Activated T-cell treated with anti-CD3 and anti-CD28 coated beads, Interleukin-2, amount 50 U/mL, for 72 hours (primary cell): ENCODE measurements around the gene PEX11G. TPM values are rescaled to one million over a fixed set of nuclear protein-coding genes. Genes with fewer than 3 reads are reported as not detected.

Source experiments
- ATAC-seq, 2 donors: fragments of 150-1000 bp; cut with Tn5 transposase; replicated peaks in 1 of 2; 2 replicates each; pipeline ENCODE4 v1.10.0; 2021; ENCODE audit warnings: moderate library complexity in 2 of 2, mild to moderate bottlenecking in 1 of 2
- DNase-seq, 2 donors: peaks; one replicate each; pipeline ENCODE4 v3.0.0; 2021 to 2022; ENCODE audit warnings: mixed read lengths in 1 of 2
- H3K27ac Mint-ChIP-seq: one replicate; pipeline ENCODE4 v1.8.0; 2022; ENCODE audit warnings: mild to moderate bottlenecking, moderate library complexity, mixed read lengths
- H3K27me3 Mint-ChIP-seq: one replicate; pipeline ENCODE4 v1.8.0; 2022; ENCODE audit warnings: low read depth, mixed read lengths
- H3K36me3 Mint-ChIP-seq, 2 donors: one replicate each; pipeline ENCODE4 v1.8.0; 2022; ENCODE audit warnings: mixed read lengths in 2 of 2, mild to moderate bottlenecking in 1 of 2; ENCODE audit not compliant: insufficient read depth in 2 of 2
- H3K4me1 Mint-ChIP-seq: one replicate; pipeline ENCODE4 v1.8.0; 2022; ENCODE audit warnings: low read depth, mixed read lengths
- H3K4me3 Mint-ChIP-seq, 2 donors: one replicate each; pipeline ENCODE4 v1.8.0; 2022; ENCODE audit warnings: mild to moderate bottlenecking in 2 of 2, mixed read lengths in 2 of 2, moderate library complexity in 2 of 2
- H3K9me3 Mint-ChIP-seq, 2 donors: one replicate each; pipeline ENCODE4 v1.8.0; 2022; ENCODE audit warnings: mixed read lengths in 2 of 2
- total RNA-seq, 2 donors: library from RNA; stranded (reverse); gene quantifications; one replicate each; pipeline ENCODE4 v1.2.3, GENCODE V29; 2022

Gene PEX11G
- total RNA-seq, 2 donors from 2014 or later, result 1.1 to 3.4 TPM

- peak; percentile 70 for ATAC-seq
- peaks cover 0 to 2% of the 10 kb centered on the region in 2 donors for H3K36me3 Mint-ChIP-seq
- peak; percentile 64 to 69 for DNase-seq
- H3K9me3 Mint-ChIP-seq, result no peaks in the 10 kb centered on the region
- H3K27me3 Mint-ChIP-seq, result peaks cover 36% of the 10 kb centered on the region
- H3K27ac Mint-ChIP-seq, result no peak overlapping the region
- peak overlapping the region; percentile 74 to 76 for H3K4me3 Mint-ChIP-seq
- peaks cover 5% of the 10 kb centered on the region for H3K4me1 Mint-ChIP-seq
These were observed 12.1 kb upstream of the PEX11G start for GRCh38 chr19:7500811-7501450.

DNA sequence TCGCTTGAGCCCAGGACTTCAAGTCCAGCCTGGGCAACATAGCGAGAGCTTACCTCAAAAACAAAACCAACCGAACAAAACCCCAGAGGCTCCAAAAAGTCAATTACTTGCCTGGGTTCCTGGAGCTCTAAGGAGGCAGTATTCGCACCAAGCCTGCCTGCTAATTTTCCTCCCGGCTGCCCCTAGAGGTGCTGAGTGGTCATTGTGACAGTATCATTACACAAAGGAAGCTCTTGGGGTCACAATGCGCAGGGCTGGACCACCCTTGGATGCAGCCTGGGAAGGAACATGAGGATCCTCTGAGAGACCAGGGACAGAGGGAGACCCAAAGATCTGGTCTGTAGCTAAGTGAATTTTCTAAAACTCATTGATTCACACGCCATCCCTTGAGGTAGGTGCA, 8.5 kb upstream of the PEX11G start:
- H3K36me3 Mint-ChIP-seq, result peaks cover 0 to 2% of the 10 kb centered on the region in 2 donors
- no peak overlapping the region for H3K4me3 Mint-ChIP-seq
- ATAC-seq (peak in 1 of 2 donors; percentile 26), DNase-seq (no peak)
- H3K4me1 Mint-ChIP-seq, result peaks cover 13% of the 10 kb centered on the region
- no peak overlapping the region for H3K27ac Mint-ChIP-seq
- H3K9me3 Mint-ChIP-seq, result no peaks in the 10 kb centered on the region
- peaks cover 30% of the 10 kb centered on the region for H3K27me3 Mint-ChIP-seq

DNA sequence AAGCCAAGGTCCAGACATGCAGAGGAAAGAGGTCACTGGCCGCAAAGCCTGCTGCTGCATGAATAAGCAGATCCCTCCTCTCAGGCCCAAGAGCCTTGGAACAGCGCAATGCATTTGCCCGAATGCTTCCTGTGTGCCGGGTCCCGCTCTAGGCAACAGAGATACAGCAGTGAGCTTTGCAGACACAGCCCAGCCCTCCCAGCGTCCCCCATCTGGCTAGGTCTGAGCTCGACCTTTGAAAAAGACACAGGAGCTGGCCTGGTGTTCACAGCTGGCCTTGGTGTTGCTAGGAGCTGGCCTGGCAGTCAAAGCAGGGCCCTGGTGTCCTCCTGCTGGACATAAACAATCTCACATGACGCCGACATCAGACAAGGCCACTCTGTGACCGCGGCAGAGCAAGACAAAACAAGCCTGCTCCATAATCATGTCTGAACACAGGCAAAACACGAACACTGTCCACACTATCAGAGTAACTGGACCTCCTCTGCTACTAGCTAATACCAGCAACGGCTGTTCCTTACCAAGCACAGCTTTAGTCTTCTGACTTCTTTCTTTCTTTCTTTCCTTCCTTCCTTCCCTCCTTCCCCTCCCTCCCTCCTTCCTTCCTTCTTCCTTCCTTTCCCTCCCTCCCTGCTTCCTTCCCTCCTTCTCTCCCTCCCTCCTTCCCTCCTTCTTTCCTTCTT, 5.7 kb upstream of the PEX11G start:
- H3K27me3 Mint-ChIP-seq, result peaks cover 20% of the 10 kb centered on the region
- no peaks in the 10 kb centered on the region for H3K36me3 Mint-ChIP-seq
- no peak overlapping the region for H3K27ac Mint-ChIP-seq
- H3K9me3 Mint-ChIP-seq, result peaks cover 0 to 2% of the 10 kb centered on the region in 2 donors
- peaks cover 34% of the 10 kb centered on the region for H3K4me1 Mint-ChIP-seq
- DNase-seq (no peak), ATAC-seq (no peak)
- no peak overlapping the region for H3K4me3 Mint-ChIP-seq

GRCh38 chr19:7492558-7492957, 3.7 kb upstream of the PEX11G start:
- Mint-ChIP-seq H3K36me3 (no peaks in the 10 kb centered on the region), H3K9me3 (peaks cover 0 to 2% of the 10 kb centered on the region in 2 donors), H3K4me1 (peaks cover 40% of the 10 kb centered on the region), H3K27me3 (peaks cover 7% of the 10 kb centered on the region), H3K4me3 (peak overlapping the region; percentile 17 to 28), H3K27ac (no peak overlapping the region)
- no peak for ATAC-seq
- no peak for DNase-seq

DNA sequence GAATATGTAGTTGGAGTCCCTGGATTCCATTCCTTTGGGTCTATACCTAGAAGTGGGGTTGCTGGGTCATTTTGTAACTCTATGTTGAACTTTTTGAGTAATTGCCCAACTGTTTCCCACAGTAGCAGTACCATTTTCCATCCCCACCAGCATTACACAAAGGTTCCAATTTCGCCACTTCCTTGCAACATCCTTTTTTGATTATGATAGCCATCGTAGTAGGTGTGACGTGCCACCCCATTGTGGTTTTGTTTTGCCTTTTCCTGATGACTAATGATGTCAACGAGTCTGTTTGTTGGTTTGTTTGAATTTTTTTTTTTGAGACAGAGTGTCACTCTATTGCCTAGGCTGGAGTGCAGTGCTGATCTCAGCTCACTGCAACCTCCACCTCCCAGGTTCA, 3.3 kb upstream of the PEX11G start:
- Mint-ChIP-seq H3K27me3 (peaks cover 7% of the 10 kb centered on the region), H3K27ac (peak overlapping the region; percentile 27), H3K4me1 (peaks cover 40% of the 10 kb centered on the region), H3K9me3 (peaks cover 0 to 2% of the 10 kb centered on the region in 2 donors), H3K36me3 (no peaks in the 10 kb centered on the region), H3K4me3 (peak overlapping the region in 1 of 2 donors; percentile 7)
- ATAC-seq, result peak; percentile 80 to 82
- peak; percentile 73 to 78 for DNase-seq

GRCh38 chr19:7489609-7490044, 792 bp upstream of the PEX11G start:
- Mint-ChIP-seq H3K4me1 (peaks cover 40% of the 10 kb centered on the region), H3K27me3 (no peaks in the 10 kb centered on the region), H3K4me3 (peak overlapping the region; percentile 77 to 93), H3K9me3 (peaks cover 0 to 2% of the 10 kb centered on the region in 2 donors), H3K36me3 (no peaks in the 10 kb centered on the region), H3K27ac (peak overlapping the region; percentile 94)
- DNase-seq, result no peak
- no peak for ATAC-seq

DNA sequence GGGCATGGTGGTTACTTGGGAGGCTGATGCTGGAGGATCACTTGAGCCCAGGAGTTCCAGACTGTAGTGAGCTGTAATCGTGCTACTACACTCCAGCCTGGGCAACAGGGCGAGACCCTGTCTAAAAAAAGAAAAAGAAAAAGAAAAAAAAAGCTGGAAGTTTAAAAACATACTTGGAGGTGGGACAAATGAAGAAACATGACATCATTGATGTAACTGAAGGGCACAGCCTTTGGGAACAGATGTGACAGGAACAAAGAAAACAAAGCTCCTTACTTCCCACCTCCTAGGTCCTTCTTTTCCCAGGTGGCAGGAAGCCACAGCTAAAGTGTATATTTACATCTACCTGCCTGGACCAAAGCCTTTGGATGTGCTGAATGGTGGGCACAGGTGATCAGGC, 1.9 kb downstream of the PEX11G start:
- Mint-ChIP-seq H3K27ac (peak overlapping the region; percentile 46), H3K27me3 (peaks cover 7% of the 10 kb centered on the region), H3K4me3 (no peak overlapping the region), H3K4me1 (peaks cover 31% of the 10 kb centered on the region), H3K9me3 (peaks cover 0 to 2% of the 10 kb centered on the region in 2 donors), H3K36me3 (no peaks in the 10 kb centered on the region)
- ATAC-seq, result no peak
- DNase-seq, result no peak

DNA sequence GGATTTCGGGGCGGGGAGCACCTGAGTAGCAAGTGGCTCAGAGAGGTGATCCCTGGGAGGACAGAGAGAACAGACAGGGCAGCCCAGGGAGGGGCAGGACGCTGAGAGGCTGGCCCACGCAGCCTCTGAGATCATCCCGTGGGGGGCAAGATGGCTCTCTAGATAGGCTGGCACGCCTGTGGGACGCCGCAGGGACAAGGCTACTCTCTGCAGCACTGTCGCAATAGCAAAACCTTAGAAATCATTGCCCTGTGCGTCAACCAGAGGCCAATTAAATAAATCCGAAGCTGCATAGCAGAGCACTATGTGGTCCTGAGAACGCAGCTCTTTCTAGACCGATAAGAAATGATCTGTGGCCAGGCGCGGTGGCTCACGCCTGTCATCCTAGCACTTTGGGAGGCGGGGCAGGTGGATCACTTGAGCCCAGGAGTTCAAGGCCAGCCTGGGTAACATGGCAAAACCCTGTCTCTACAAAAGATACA, 5.1 kb downstream of the PEX11G start:
- ATAC-seq, result peak in 1 of 2 donors; percentile 6
- no peak overlapping the region for H3K4me3 Mint-ChIP-seq
- no peaks in the 10 kb centered on the region for H3K9me3 Mint-ChIP-seq
- H3K27me3 Mint-ChIP-seq, result peaks cover 7% of the 10 kb centered on the region
- DNase-seq, result no peak
- peaks cover 8% of the 10 kb centered on the region for H3K4me1 Mint-ChIP-seq
- no peaks in the 10 kb centered on the region for H3K36me3 Mint-ChIP-seq
- no peak overlapping the region for H3K27ac Mint-ChIP-seq

DNA sequence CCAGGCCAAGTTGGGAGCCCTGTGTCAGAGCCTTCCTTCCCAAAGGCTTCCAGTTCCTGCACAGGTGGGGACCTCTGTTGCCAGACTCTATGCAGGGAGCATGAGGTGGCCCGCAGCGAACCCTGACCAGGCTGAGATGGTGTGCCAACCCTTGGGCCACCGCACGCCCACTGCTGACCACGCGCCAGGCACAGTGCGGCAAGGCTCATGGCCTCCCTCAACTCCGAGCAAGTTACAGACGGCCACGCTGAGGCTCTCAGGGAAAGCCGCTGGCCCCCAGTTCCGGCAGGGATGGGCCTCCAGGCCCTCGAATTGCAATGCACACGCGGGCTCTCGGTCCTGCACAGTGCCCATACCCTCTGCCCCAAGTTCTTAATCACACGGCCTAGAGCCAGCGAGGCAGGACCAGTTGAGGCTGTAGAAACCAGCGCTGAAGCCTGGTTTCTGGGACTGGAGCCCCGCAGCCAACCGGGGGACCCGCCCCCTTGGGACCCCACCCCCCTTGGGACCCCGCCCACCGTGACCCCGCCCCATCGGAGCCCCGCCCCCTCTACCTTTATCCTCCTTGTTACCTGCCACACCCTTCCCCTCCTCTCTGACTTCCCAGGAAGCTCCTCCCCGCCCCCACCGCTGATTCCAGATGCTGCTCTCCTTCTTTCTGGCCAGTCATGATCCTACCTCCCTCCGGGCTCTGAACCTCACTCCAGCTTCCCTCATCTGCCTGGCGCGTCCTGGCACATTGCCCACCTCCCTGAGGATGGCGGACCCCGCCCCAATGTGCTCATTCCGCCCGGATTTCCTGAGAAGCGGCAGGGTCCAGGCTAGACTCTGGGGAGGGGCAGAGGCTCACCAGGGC, 6.0 kb downstream of the PEX11G start:
- ATAC-seq, result peak; percentile 20 to 24
- Mint-ChIP-seq H3K27ac (no peak overlapping the region), H3K4me1 (peaks cover 8% of the 10 kb centered on the region), H3K27me3 (peaks cover 7% of the 10 kb centered on the region), H3K9me3 (no peaks in the 10 kb centered on the region), H3K4me3 (peak overlapping the region in 1 of 2 donors; percentile 63), H3K36me3 (no peaks in the 10 kb centered on the region)
- no peak for DNase-seq

GRCh38 chr19:7480970-7481255, 7.9 kb downstream of the PEX11G start:
- no peaks in the 10 kb centered on the region for H3K36me3 Mint-ChIP-seq
- DNase-seq (no peak), ATAC-seq (no peak)
- H3K4me3 Mint-ChIP-seq, result no peak overlapping the region
- H3K27me3 Mint-ChIP-seq, result peaks cover 7% of the 10 kb centered on the region
- no peaks in the 10 kb centered on the region for H3K9me3 Mint-ChIP-seq
- peaks cover 8% of the 10 kb centered on the region for H3K4me1 Mint-ChIP-seq
- H3K27ac Mint-ChIP-seq, result no peak overlapping the region

DNA sequence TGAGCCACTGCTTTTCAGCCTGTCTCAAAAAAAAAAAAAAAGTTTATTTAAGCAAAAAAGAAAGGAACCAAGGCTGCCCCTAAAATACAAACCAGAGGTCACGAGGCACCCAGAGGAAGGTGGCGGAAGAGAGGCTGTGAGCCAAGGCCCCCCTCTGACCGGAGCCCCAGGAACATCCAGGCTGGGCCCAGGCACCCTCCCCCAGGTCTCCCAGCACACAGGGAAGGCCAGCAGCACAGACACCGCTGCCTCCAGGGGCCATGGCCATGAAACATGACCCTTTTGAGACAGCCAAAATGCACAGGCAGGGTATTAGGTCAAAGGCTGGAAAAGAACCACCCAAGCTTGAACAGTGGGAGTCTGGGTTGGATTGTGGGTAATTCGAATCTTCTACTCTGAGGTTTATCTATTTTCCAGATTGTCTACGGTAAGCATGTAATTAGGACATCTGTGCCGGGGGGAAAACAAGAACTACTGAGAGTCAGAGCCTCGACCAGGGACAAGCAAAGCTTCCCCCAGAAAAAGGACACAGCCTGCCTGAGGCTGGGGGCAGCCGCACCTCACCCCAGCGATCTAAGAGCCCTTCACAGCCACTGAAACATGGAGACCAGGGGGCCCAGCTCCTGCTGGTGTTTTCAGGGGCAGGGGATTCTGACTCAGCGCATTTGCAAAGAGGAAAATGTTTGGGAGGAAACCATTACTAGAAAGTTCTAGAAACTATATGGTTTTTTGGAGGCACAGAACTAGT, 8.4 kb downstream of the PEX11G start:
- H3K36me3 Mint-ChIP-seq, result no peaks in the 10 kb centered on the region
- no peaks in the 10 kb centered on the region for H3K9me3 Mint-ChIP-seq
- no peak overlapping the region for H3K4me3 Mint-ChIP-seq
- H3K4me1 Mint-ChIP-seq, result peaks cover 8% of the 10 kb centered on the region
- peaks cover 7% of the 10 kb centered on the region for H3K27me3 Mint-ChIP-seq
- H3K27ac Mint-ChIP-seq, result peak overlapping the region; percentile 56
- ATAC-seq (no peak), DNase-seq (no peak)

- no peaks in the 10 kb centered on the region for H3K9me3 Mint-ChIP-seq
- H3K27me3 Mint-ChIP-seq, result peaks cover 7% of the 10 kb centered on the region
- DNase-seq (no peak), ATAC-seq (no peak)
- no peak overlapping the region for H3K4me3 Mint-ChIP-seq
- no peaks in the 10 kb centered on the region for H3K36me3 Mint-ChIP-seq
- no peak overlapping the region for H3K27ac Mint-ChIP-seq
- peaks cover 8% of the 10 kb centered on the region for H3K4me1 Mint-ChIP-seq
These were observed 10.0 kb downstream of the PEX11G start for GRCh38 chr19:7478843-7479227.
